Panc1 (cell line): Measurements from ENCODE around the gene CHST11. TPM values are rescaled to one million over a fixed set of nuclear protein-coding genes. Genes with fewer than 3 reads are reported as not detected.

ENCODE experiments used
- ATAC-seq: fragments of 200-7000 bp; cut with Tn5 transposase; 2 replicates; pipeline ENCODE4 v1.9.1; 2020; ENCODE audit warnings: mild to moderate bottlenecking, moderate library complexity
- BruUV-seq: library from RNA; stranded (reverse); fragments of 400-500 nt; replicated peaks from 2 replicates; lab custom pipeline; 2021; lab: Mats Ljungman, UMichigan
- CTCF ChIA-PET: fragments of 300-600 bp; sonication (Branson Sonifier 250); formaldehyde crosslinking; loops from one replicate; lab custom pipeline; 2022; ENCODE audit warnings: antibody characterized with exemption; lab: Charles Lee
- POLR2A ChIA-PET: fragments of 300-600 bp; sonication (Branson Sonifier 250); formaldehyde crosslinking; loops from one replicate; lab custom pipeline; 2022; ENCODE audit warnings: antibody characterized with exemption; lab: Charles Lee
- DNase-seq: peaks from one replicate; pipeline ENCODE4 v3.0.0-alpha.2; 2010; ENCODE audit warnings: low read depth, low spot score
- H3K27ac ChIP-seq: 2 replicates; pipeline ENCODE4 v1.5.1; 2011; ENCODE audit warnings: mild to moderate bottlenecking, low read length, inconsistent platforms
- H3K27me3 ChIP-seq: fragments of 200-500 bp; sonication (Bioruptor generic); 2 replicates; pipeline ENCODE4 v1.6.0; 2014; ENCODE audit warnings: low read length, inconsistent platforms; ENCODE audit not compliant: control insufficient read depth, insufficient read depth
- H3K36me3 ChIP-seq: fragments of 200-500 bp; sonication (Bioruptor generic); 2 replicates; pipeline ENCODE4 v1.5.1; 2014; ENCODE audit warnings: inconsistent platforms, mild to moderate bottlenecking, low read length, moderate library complexity; ENCODE audit not compliant: control insufficient read depth, insufficient read depth
- H3K4me1 ChIP-seq: 2 replicates; pipeline ENCODE4 v1.5.1; 2011; ENCODE audit warnings: inconsistent platforms, mild to moderate bottlenecking, low read length, moderate library complexity; ENCODE audit not compliant: control insufficient read depth, insufficient read depth
- H3K4me3 ChIP-seq, 2 experiments: 2 replicates each; pipeline ENCODE4 v1.5.1; 2011 to 2012; ENCODE audit warnings: low read depth in 2 of 2, low read length in 2 of 2, mild to moderate bottlenecking in 2 of 2, inconsistent platforms in 1 of 2, moderate library complexity in 1 of 2
- H3K9me3 ChIP-seq: fragments of 200-500 bp; sonication (Bioruptor generic); 2 replicates; pipeline ENCODE4 v1.5.1; 2014; ENCODE audit warnings: low read depth, mild to moderate bottlenecking, inconsistent platforms, low read length, moderate library complexity; ENCODE audit not compliant: control insufficient read depth, insufficient read depth
- POLR2AphosphoS5 ChIP-seq: IDR thresholded peaks from 2 replicates; pipeline ENCODE4 v1.6.1; 2012; ENCODE audit warnings: mild to moderate bottlenecking, low read depth, low read length, moderate library complexity
- SIN3A ChIP-seq: IDR thresholded peaks from 2 replicates; pipeline ENCODE4 v1.6.1; 2012; ENCODE audit warnings: low read depth, mild to moderate bottlenecking, low read length, moderate library complexity, borderline replicate concordance; ENCODE audit not compliant: insufficient read depth
- TCF7L2 ChIP-seq: IDR thresholded peaks from 2 replicates; pipeline ENCODE4 v1.6.1; 2011; ENCODE audit warnings: mild to moderate bottlenecking, low read depth, low read length, inconsistent platforms
- in situ Hi-C: cut with HindIII; loops from 2 replicates; pipeline ENCODE4 v1.10.0; 2016; ENCODE audit warnings: low sequenced_read_pairs, low pct_unique_long_range_greater_than_20kb
- intact Hi-C: fragments of 100-400 bp; cut with micrococcal nuclease; formaldehyde crosslinking; loops from one replicate; pipeline ENCODE4 v1.10.0; 2022; ENCODE audit not compliant: unreplicated experiment
- total RNA-seq: library from RNA; stranded (reverse); gene quantifications from one replicate; pipeline ENCODE4 v1.2.1, GENCODE V29; 2021; ENCODE audit not compliant: unreplicated experiment
- TF ChIP-seq, protein P1 (sequence below): fragments of 450-650 bp; IDR thresholded peaks from 2 replicates; pipeline ENCODE4 v1.5.1; 2017; ENCODE audit warnings: mild to moderate bottlenecking
- TF ChIP-seq, protein P2 (sequence below), 2 experiments: IDR thresholded peaks; 2 replicates each; pipeline ENCODE4 v1.6.1; 2011 to 2012; ENCODE audit warnings: low read depth in 2 of 2, control low read depth in 1 of 2, low read length in 1 of 2, mild to moderate bottlenecking in 1 of 2, moderate library complexity in 1 of 2; ENCODE audit not compliant: insufficient read depth in 1 of 2

CHST11 gene
- total RNA-seq, 1 experiment from 2014 or later: 11.4 TPM

DNA sequence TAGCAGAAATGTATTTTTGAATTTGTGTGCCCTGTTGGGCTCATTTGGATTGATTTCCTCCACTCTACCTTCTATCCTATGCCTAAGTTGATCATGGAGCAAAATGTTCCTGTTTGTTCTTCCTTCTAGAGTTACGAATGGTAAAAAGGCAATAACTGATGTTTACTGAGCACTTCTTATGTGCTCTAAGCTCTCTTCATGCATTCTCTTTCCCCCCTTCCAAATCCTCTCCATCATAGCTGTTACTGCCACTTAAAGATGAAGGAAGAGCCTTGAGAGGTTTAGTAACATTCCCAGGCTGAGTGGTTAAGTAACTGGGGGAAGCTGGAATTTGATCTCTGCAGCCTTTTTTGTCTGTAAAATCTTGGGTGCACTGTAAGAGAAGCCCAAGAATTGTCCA is 60.1 kb downstream of the CHST11 start:
- in situ Hi-C loops (no loop called here), intact Hi-C loops (no loop called here)
- H3K27me3 ChIP-seq: no peaks in the 10 kb centered on the region
- H3K4me1 ChIP-seq: no peaks in the 10 kb centered on the region
- no peaks in the 10 kb centered on the region for H3K36me3 ChIP-seq
- TF ChIP-seq TCF7L2: no peak
- H3K4me3 ChIP-seq: no peak overlapping the region
- ATAC-seq (no peak), DNase-seq (no peak)
- H3K9me3 ChIP-seq: no peaks in the 10 kb centered on the region
- POLR2A ChIA-PET: no interaction called here
- BruUV-seq: no TSS peak
- H3K27ac ChIP-seq: no peak overlapping the region
- CTCF ChIA-PET: no interaction called here

DNA sequence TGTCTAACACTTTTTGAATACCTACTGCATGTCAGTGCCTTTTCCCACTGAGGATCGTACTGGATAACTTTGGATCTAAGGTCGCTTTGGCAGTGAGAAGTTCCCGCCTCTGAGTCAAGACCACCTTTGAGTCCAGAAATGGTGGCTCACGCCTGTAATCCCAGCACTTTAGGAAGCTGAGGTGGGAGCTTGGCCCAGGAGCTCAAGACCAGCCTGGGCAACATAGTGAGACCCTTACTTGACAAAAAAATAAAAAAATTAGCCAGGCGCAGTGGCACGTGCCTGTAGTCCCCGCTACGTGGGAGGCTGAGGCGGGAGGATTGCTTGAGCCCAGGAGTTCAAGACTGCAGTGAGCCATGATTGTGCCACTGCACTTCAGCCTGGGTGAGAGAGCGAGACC is 61.1 kb downstream of the CHST11 start:
- Histone ChIP-seq H3K4me1 (no peaks in the 10 kb centered on the region), H3K27me3 (no peaks in the 10 kb centered on the region), H3K9me3 (no peaks in the 10 kb centered on the region), H3K4me3 (no peak overlapping the region), H3K36me3 (no peaks in the 10 kb centered on the region), H3K27ac (no peak overlapping the region)
- DNase-seq (no peak), ATAC-seq (no peak)
- POLR2A ChIA-PET: no interaction called here
- intact Hi-C loops (no loop called here), in situ Hi-C loops (no loop called here)
- TF ChIP-seq SIN3A (no peak), POLR2AphosphoS5 (no peak), TCF7L2 (no peak)
- TF ChIP-seq, protein P1, sequence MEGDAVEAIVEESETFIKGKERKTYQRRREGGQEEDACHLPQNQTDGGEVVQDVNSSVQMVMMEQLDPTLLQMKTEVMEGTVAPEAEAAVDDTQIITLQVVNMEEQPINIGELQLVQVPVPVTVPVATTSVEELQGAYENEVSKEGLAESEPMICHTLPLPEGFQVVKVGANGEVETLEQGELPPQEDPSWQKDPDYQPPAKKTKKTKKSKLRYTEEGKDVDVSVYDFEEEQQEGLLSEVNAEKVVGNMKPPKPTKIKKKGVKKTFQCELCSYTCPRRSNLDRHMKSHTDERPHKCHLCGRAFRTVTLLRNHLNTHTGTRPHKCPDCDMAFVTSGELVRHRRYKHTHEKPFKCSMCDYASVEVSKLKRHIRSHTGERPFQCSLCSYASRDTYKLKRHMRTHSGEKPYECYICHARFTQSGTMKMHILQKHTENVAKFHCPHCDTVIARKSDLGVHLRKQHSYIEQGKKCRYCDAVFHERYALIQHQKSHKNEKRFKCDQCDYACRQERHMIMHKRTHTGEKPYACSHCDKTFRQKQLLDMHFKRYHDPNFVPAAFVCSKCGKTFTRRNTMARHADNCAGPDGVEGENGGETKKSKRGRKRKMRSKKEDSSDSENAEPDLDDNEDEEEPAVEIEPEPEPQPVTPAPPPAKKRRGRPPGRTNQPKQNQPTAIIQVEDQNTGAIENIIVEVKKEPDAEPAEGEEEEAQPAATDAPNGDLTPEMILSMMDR: no peak
- TF ChIP-seq, protein P2, sequence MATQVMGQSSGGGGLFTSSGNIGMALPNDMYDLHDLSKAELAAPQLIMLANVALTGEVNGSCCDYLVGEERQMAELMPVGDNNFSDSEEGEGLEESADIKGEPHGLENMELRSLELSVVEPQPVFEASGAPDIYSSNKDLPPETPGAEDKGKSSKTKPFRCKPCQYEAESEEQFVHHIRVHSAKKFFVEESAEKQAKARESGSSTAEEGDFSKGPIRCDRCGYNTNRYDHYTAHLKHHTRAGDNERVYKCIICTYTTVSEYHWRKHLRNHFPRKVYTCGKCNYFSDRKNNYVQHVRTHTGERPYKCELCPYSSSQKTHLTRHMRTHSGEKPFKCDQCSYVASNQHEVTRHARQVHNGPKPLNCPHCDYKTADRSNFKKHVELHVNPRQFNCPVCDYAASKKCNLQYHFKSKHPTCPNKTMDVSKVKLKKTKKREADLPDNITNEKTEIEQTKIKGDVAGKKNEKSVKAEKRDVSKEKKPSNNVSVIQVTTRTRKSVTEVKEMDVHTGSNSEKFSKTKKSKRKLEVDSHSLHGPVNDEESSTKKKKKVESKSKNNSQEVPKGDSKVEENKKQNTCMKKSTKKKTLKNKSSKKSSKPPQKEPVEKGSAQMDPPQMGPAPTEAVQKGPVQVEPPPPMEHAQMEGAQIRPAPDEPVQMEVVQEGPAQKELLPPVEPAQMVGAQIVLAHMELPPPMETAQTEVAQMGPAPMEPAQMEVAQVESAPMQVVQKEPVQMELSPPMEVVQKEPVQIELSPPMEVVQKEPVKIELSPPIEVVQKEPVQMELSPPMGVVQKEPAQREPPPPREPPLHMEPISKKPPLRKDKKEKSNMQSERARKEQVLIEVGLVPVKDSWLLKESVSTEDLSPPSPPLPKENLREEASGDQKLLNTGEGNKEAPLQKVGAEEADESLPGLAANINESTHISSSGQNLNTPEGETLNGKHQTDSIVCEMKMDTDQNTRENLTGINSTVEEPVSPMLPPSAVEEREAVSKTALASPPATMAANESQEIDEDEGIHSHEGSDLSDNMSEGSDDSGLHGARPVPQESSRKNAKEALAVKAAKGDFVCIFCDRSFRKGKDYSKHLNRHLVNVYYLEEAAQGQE (IDR thresholded peaks at IDR 0.05; ENCODE audit: insufficient read depth in 1 of 2, low read depth in 2 of 2, low read length in 1 of 2): no peak
- BruUV-seq: no TSS peak
- CTCF ChIA-PET: no interaction called here

DNA sequence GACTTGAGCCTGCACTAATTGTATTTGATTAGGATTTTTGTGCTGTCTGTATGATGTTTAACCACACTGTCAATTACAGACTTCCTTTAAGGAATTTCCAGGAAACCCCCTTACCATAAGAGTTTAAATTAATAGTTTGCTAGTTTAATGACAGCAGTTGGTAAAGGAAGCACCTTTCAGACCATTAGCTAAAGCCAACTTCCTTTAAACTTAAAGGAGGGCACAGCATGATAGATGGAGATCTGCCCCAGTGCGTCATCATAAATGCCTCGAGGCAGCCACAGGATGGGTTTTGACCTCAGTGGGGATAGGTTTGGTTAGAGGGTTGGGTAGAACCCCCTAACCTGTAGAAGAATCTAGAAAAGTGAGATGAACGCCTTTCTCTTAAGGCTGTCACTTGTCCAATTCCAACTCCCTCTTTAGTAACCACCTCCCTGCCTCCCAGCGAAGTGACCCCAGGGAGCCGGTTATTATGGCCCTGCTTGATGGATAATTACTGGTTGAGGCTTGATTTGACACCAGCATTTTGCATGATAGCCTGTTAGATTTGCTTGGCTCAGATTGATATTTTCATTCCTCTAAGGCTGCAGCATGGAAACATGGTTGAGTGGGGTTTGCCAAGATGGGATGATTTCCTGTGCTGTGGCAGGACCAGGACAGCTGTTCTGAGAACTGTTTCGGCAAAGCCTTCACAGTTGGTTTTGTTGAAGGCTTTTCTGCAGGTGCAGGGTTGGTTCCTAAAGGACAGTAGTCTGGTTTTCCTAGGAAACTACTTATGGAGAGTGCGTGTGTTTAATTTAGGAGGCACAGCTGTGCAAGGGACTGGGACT is 62.7 kb downstream of the CHST11 start:
- no peaks in the 10 kb centered on the region for H3K36me3 ChIP-seq
- no peak overlapping the region for H3K4me3 ChIP-seq

More for the DNA sequence above, 62.7 kb downstream of the CHST11 start:
- Histone ChIP-seq H3K9me3 (no peaks in the 10 kb centered on the region), H3K4me1 (no peaks in the 10 kb centered on the region), H3K27ac (no peak overlapping the region), H3K27me3 (no peaks in the 10 kb centered on the region)
- intact Hi-C loops: no loop called here
- no TSS peak for BruUV-seq
- POLR2A ChIA-PET: interaction anchor here (0.6 kb wide), 1 partner anchor 103 kb away, joined by 3 read pairs; no protein-coding TSS in a partner anchor
- ATAC-seq: no peak
- CTCF ChIA-PET: no interaction called here
- DNase-seq: no peak
- TF ChIP-seq TCF7L2 (no peak), SIN3A (no peak), POLR2AphosphoS5 (no peak)
- TF ChIP-seq, protein P1: no peak
- TF ChIP-seq, protein P2 (IDR thresholded peaks at IDR 0.05; ENCODE audit: insufficient read depth in 1 of 2, low read depth in 2 of 2, low read length in 1 of 2): no peak
- in situ Hi-C loops: no loop called here
